ENCODE data around the gene TAF13. TPM values are rescaled to one million over a fixed set of nuclear protein-coding genes. Genes with fewer than 3 reads are reported as not detected.

Gene TAF13
- total RNA-seq, 1 donor from 2014 or later: 22.4 TPM

GRCh38 chr1:109017134-109017533 is 58.7 kb downstream of the TAF13 start:
- Mint-ChIP-seq H3K27ac (ENCODE audit: unreplicated experiment) (no peak overlapping the region), H3K36me3 (ENCODE audit: low read depth) (peaks cover 20% of the 10 kb centered on the region), H3K27me3 (ENCODE audit: low read depth) (no peaks in the 10 kb centered on the region), H3K4me1 (no peaks in the 10 kb centered on the region), H3K4me3 (no peak overlapping the region), H3K9me3 (no peaks in the 10 kb centered on the region)
- DNase-seq (ENCODE audit: low read depth, low spot score): no peak
- TF ChIP-seq CTCF (conservative IDR thresholded peaks at IDR 0.05): no peak

Other genes with a start within 250 kb of the TAF13 start
- 1.0 and 1.4 TPM in 2 replicates for gene AKNAD1, start 218.9 kb downstream of the TAF13 start, total RNA-seq
- 29.0 and 33.8 TPM in 2 replicates for gene GPSM2, start 199.0 kb downstream of the TAF13 start, total RNA-seq
- 42.7 and 43.3 TPM in 2 replicates for gene CLCC1, start 112.5 kb downstream of the TAF13 start, total RNA-seq
- 18.0 and 19.0 TPM in 2 replicates for gene WDR47, start 33.9 kb downstream of the TAF13 start, total RNA-seq
- 26.1 and 28.4 TPM in 2 replicates for gene TMEM167B, start 14.8 kb upstream of the TAF13 start, total RNA-seq
- 0.64 and 0.70 TPM in 2 replicates for gene ELAPOR1, start 38.1 kb upstream of the TAF13 start, total RNA-seq
- 156 and 158 TPM in 2 replicates for gene SARS1, start 137.9 kb upstream of the TAF13 start, total RNA-seq
- 97.1 and 99.2 TPM in 2 replicates for gene CELSR2, start 173.5 kb upstream of the TAF13 start, total RNA-seq
- gene PSRC1, start 207.1 kb upstream of the TAF13 start, total RNA-seq: 100 and 102 TPM in 2 replicates
- gene MYBPHL, start 231.0 kb upstream of the TAF13 start, total RNA-seq: 0.82 TPM in 1 of 2 replicates, not detected in the other